GM21360 (cell line): ENCODE data around the gene COL4A5.

Source experiments
- ATAC-seq: cut with Tn5 transposase; IDR thresholded peaks from one replicate; pipeline ENCODE4 v1.9.1; 2021; ENCODE audit warnings: mild to moderate bottlenecking, moderate library complexity; ENCODE audit not compliant: unreplicated experiment

The COL4A5 gene

DNA sequence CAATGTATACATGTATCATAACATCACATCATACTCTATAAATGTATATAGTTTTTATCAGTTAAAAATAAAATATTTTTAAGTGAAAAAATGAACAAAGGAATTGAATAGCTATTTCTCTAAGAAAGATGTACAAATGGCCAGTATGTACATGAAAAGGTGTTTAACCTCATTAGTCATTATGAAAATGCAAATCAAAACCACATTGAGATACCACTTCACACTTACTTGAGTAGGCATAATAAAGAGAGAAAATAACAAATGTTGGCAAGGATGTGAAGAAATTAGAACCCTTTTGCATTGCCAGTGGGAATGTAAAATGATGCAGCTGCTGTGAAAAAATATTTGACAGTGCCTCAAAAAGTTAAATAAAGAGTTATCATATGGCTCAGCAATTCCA is 201.2 kb downstream of the COL4A5 start:
- no peak for ATAC-seq

DNA sequence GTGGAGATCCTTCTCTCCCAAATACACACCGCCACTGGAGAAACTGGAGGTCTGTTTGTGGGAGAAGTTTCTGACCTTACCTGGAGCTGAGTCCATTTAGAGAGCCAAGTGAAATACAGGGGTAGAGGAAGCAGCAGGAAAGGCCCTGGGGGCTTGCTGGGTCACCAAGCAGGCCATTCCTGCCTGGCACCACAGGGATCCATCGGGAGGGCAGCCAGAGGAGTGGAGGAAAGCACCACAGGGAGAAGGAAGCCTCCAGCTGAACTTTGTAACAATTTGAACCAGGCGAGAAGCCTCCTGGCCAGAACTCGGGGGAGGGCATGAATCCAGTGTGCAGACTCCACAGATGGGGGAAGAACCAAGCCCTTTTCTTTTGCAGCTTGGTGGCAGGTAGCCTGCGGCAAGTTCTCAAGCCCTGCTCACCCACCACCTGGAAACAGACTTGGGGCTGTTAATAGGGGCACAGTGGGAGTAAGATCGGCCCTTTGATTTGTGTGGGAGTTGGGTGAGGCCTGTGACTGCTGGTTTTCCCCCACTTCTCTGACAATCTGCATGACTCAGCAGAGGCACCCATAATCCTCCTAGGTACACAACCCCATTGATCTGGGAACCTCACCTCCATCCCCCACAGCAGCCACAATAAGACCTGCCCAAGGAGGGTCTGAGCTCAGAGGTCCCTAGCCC is 202.1 kb downstream of the COL4A5 start:
- ATAC-seq, result no peak

GRCh38 chrX:108642273-108642628 is 202.6 kb downstream of the COL4A5 start:
- no peak for ATAC-seq

DNA sequence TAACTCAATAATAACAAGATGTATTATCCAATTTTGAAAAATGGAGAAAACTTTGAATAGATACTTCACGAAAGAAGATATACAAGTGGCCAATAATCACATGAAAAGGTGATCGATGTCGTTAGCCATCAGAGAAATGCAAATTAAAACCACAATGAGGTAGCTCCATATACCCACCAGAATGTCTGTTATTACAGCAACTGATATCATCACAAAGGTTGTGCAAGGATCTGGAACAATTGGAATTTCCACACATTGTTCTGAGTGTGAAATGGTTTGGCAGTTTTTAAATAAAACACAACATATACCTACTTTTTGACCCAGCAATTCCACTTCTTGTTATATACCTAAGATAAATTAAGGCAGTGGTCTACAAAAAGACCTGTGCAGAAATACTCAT is 225.1 kb downstream of the COL4A5 start:
- no peak for ATAC-seq

GRCh38 chrX:108666101-108666500 is 226.5 kb downstream of the COL4A5 start:
- no peak for ATAC-seq

DNA sequence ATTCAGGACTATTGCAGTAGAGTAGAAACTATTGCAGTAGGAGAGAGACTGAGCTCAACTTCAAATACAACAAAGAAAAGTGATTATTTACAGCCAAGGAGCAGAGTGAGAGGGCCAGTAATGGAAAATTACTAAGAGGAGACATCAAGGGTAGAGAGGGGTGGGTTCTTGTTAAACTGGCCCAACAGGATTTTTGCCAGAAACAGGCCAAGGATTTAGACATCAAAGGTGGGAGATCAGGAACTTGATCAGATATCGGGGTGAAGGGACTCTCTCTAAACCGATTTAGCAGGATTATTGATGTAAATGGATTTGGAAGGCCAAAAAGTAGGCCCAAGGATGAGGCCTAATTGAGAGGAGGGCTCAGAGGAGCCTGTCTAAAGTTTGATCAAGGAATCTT is 231.9 kb downstream of the COL4A5 start:
- ATAC-seq, result no peak

DNA sequence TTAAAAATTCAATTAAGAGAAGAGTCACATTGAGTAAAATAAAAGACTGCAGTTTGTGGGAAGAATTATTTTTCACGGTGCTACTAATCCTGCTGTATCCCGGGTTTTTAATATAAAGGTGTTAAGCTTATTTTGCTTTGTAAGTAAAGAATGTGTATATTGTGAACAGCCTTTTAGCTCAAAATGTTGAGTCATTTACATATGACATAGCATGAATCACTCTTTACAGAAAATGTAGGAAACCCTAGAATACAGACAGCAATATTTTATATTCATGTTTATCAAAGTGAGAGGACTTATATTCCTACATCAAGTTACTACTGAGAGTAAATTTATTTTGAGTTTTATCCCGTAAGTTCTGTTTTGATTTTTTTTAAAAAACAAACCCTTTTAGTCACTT is 257.1 kb downstream of the COL4A5 start:
- no peak for ATAC-seq

- ATAC-seq, result peak; percentile 66
Measured at GRCh38 chrX:108699368-108699767, 259.7 kb downstream of the COL4A5 start.

- ATAC-seq, result no peak
Measured at GRCh38 chrX:108701633-108702032, 262.0 kb downstream of the COL4A5 start.

DNA sequence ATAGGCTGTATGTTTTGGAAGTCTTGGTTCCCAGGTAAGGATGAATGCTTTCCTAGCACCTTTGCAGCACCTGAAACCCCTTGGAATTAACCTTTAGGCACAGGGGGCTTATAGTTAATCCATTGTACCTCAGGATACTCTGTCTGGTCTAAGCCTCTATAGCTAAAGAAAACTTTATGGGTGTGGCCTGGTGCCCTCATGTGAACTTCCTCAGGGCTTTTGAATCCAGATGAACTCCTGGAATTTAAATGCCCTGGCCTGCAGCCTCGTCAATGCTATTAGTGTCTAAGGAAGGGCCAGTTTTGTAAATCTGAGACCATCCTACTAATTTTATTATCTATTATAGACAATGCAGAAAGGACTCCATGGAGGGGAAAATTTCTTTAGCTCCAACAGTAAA is 262.9 kb downstream of the COL4A5 start:
- ATAC-seq, result no peak

GRCh38 chrX:108704839-108705238 is 265.2 kb downstream of the COL4A5 start:
- ATAC-seq, result no peak

GRCh38 chrX:108712886-108713285 is 273.2 kb downstream of the COL4A5 start:
- ATAC-seq, result no peak

DNA sequence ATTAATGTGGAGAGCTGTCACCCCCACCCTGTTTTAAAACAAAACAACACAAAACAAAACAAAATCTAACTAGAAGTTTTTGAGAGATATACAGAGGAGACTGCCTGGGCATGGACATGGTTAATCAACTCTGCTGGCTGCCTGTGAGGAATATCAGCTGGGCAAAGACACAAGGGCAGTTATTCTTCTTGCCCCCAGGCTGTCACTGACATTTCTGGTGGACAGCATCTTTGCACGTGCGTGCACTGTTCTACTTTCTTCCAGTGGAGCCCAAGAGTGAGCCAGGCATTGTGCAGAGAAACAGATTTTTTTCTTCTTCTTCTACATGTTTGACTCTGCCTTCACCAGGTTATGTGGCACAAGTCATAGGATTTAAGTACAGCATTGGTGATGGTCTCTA is 282.9 kb downstream of the COL4A5 start:
- no peak for ATAC-seq

DNA sequence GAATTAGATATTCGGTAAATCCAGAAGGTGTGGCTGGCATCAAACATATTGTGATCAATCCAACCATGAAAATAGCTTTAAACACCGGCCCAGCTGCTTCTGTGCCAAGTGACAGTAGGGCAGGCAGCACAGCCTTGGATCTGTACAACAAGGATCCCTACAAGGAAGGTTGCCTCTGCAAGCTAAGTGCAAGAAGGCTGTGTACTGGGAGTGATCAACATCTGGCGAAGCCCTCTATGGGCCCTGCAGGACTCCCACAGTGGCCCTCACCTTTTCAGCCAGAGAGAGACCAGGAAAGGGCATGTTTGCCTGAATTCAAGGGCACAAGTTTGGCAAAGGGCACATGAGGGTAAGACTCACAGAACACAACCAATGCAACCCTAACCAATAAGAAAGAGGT is 287.1 kb downstream of the COL4A5 start:
- ATAC-seq, result no peak

DNA sequence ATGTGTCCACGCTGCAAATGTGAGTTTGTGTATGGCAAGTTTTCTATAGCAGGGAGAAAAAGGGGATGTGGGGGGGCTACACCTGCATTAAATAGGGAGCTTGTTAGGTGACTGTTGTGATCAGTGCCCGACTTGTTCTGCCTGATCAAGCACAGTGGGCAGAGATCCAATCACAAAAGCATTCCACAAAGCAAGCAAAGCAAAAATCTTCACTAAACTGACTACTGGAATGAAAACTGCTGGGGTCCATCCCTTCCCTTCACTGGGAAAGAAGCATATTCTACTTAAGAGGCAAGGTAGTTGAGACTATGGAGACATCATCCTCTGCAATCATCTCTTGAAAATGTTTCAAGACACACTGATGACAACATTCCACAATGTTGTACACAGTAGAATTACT is 291.5 kb downstream of the COL4A5 start:
- ATAC-seq, result no peak

- ATAC-seq, result no peak
Measured at GRCh38 chrX:108732630-108733321, 293.1 kb downstream of the COL4A5 start.

- ATAC-seq, result no peak
Measured at GRCh38 chrX:108734426-108734825, 294.8 kb downstream of the COL4A5 start.

GRCh38 chrX:108735091-108735678 is 295.5 kb downstream of the COL4A5 start:
- no peak for ATAC-seq

DNA sequence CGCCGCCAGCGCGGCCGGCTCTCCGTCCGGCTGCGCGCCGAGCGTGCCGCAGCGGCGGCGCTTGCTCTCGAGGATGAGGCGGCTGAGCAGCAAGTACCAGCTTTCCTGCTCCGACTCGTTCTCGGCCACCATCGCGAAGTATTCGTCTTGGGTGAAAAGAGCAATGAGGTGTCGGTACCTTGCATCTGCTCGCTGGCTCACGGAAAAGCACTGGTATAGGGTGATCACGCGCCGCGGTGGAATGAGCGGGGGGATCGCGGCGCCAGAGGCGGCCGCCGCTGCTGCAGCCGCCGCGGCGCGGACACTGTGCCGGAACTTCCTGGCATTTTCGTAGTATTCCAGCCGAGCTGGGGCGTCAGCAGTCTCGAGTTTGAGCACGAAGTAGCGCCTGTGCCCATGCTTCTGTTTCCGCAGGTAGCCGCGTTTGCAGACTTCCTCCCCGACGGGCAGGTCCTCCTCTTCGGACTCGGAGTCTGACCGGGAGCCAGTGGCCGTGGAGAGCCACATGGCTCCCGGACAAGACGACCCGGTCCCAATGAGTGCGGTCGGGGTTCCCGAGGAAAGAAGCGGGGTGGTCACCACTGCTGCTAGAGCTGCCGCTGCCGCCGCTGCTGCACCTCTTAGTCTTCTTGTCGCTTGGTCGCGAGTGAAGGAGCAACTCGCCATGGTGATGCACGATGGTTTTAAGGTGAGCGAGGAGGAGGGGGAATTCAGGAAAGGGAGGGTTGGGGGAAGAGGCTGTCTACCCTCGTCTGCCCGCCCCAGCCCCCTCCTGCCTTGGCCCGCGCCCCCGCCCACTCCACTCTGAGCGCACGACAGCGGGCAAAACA is 296.3 kb downstream of the COL4A5 start:
- ATAC-seq, result no peak

DNA sequence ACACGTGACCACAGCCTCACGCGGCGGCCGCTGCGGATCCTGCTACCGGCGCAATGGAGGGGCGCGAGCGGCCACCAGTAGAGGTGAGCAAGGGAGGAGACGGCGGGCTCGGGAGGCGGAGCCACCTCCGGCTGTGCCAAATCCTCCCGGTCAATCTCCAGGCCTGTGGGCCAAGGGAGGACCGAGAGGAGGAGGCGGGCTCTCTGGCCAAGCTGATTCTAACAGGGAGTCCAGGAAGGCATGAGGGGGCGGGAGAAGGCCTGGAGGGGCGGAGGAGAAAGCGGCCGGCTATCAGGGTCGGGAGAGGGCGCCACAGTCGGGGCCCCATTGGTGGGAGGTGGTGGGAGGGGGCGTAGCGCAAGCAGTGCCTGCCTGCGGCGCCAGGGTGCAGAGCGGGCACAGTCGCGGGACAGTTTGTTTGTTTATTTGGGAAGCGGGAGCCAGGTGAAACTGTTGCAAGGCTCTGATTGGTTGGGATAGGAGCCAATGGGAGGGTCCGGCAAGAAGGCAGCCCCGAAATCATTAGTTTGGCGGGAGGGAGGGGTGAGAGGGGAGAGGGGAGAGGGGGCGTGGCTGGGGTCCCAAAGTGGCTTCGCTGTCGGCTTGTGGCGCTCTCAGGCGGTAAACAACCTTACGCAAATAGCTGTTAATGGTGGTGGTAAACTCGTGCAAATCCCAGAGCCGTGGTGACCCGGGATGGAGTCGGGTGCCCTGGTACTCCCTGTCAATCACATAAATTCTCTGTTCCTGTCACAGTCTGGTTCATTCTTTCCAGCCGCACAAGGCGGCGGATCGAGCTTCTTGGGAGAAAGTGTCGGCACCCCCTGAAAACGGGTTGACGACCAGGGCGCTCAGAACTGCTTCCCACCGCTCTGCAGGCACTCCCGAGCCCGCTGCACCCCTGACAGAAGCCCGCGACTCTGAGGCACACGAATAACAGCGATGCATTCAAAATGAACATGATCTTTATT is 297.2 kb downstream of the COL4A5 start, which contains the start of gene IRS4:
Gene IRS4 (minus strand): TSS at position 55 of the 971 bp plus-strand sequence.
- no peak for ATAC-seq
